Right lung (tissue), 5 donors: ENCODE data around the gene EOLA1. TPM values are rescaled to one million over a fixed set of nuclear protein-coding genes. Genes with fewer than 3 reads are reported as not detected.
"Not testable (repeated sequence)": the region's sequence is repeated elsewhere in the genome, so short reads cannot be mapped to it uniquely, and the experiment has no call there.

Source experiments
- DNase-seq, 2 donors: peaks; one replicate each; pipeline ENCODE4 v3.0.0-alpha.2; 2013
- polyA plus RNA-seq, 5 donors: library from polyadenylated mRNA; unstranded; fragments of 120-200 nt; gene quantifications; one replicate each; pipeline versions ENCODE4 v1.2.1 to v1.2.3, GENCODE V29; 2013; ENCODE audit warnings: inconsistent platforms in 1 of 5, low replicate concordance in 1 of 5; ENCODE audit not compliant: insufficient read length in 5 of 5, insufficient read depth in 1 of 5

EOLA1 gene
- polyA plus RNA-seq, 5 donors, result 15.5 to 21.5 (median 17.8) TPM

DNA sequence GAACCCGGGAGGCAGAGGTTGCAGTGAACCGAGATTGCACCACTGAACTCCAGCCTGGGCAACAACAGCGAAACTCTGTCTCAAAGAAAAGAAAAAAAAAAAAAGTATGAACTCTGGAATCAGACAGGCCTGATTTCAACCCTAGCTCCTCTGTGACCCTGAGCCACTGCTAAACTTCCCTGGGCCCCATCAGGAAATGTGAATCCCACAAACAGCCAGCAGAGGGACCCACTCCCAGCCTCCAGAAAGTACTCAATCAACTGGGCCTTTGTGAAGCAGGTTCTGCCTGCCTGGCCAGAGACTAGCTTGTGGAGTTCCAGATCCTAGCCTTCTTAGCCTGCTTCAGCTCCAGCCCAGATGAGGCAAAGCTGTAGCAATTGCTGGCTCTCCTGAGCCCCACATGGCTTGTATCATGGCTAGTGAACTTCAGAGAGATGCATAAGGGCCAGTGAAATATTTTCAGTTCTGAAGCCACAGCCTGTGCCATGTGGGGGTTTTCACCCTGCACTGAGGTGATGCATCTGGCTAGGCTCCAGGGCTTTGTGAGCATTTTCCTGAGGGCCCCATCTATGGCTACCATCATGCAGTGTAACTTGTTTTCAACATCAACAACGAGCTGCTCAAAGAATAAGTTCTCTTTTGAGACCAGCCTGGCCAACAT is 28.5 kb upstream of the EOLA1 start:
- peak in 1 of 2 donors; percentile 9 for DNase-seq

DNA sequence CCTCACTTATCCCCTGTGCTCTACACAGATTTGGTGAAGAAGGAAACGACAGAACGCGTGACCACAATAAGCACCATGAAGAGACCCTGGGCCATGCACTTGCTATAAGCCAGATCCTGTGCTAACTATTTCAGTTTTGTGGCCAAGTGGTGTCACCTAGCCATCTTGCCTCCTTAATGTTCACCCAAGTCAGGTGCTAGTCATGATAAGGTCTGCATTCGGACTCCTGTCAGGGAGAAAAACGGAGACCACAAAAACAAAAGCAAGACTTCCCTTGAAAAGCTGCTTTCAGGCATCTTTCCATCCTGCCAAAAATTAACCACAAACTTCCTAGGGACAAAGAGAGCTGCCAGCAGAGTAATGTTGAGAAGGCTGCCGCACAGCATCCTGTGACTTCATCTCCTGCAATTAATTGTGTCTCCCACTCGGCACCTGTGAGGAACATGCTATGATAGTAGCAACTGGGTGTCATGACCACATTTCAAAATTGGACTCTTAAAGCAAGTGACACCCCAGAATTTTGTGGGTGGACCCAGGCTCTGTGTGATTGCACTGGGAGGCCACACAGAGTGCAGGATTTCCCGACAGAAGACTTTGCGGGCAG is 26.9 kb upstream of the EOLA1 start:
- no peak for DNase-seq

DNA sequence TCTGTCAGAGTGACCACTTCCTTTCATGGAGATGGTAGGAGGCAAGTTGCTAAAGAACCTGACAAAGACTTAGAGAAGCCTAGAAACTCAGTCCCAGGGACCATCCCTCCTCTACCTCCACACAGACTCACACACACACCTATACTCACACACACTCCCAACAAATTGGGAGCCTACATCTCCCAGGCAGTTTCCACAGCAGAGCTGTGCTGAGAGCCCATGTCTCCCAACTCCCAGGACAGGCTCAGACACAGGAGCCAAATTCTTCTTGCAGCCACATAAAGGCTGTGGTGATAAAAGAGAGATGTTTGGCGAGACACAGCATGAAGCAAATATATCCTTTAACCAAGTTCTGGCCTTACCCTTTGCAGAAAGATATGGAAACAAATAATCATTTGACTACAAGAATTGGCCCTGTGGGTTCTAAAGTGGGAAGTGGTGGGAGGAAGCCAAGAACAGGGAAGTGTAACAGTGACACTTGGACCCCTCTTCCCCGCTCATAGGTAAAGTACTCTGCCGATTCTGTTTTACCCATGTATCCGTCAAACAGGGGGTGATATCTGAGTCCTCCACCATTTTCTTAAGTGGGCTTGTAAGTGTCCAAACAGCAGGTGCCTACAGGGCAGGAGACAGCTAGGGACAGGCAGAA is 24.7 kb upstream of the EOLA1 start:
- no peak for DNase-seq

DNA sequence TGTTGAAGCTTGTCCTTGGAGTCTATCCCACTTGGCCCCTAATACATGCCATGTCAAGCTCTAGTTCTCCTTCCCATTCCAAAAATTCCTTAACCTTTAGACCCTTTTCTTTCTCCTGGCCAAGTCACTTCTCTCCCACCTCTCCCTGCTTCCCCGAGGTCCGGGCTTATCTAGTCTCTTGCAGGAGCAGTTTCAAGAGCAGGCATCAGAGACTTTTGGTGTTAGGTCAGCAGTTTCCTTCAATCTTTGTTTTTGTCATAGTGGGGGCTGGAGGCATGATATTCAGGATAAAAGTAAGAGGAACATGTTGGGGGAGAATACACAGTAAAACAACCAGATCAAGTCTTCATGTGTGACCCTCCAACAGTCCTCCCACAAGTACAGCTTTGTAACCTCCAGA is 24.2 kb upstream of the EOLA1 start:
- no peak for DNase-seq

DNA sequence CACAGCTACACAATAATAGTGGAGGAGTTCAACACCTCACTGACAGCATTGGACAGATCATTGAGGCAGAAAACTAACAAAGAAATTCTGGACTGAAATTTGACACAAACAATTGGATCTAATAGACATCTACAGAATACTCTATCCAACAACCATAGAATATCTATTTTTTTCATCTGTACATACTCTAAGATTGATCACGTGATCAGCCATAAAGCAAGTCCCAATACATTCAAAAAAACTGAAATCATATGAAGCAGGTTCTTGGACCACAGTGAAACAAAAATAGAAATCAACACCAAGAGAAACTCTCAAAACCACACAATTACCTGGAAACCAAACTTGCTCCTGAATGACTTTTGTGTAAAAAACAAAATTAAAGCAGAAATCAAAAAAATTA is 23.5 kb upstream of the EOLA1 start:
- no peak for DNase-seq

DNA sequence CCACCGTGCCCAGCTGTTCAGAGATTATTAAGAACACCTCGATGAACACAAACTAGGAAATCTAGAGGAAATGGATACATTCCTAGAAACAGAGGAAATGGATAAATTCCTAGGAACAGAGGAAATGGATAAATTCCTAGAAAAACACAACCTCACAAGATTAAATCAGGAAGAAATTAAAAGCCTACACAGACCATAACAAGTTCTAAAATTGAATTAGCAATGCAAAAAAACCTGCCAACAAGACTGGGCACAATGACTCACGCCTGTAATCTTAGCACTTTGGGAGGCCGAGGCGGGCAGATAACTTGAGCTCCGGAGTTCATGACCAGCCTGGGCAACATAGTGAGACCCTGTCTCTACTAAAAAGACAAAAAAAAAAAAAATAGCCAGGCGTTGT is 22.6 kb upstream of the EOLA1 start:
- DNase-seq, result no peak

DNA sequence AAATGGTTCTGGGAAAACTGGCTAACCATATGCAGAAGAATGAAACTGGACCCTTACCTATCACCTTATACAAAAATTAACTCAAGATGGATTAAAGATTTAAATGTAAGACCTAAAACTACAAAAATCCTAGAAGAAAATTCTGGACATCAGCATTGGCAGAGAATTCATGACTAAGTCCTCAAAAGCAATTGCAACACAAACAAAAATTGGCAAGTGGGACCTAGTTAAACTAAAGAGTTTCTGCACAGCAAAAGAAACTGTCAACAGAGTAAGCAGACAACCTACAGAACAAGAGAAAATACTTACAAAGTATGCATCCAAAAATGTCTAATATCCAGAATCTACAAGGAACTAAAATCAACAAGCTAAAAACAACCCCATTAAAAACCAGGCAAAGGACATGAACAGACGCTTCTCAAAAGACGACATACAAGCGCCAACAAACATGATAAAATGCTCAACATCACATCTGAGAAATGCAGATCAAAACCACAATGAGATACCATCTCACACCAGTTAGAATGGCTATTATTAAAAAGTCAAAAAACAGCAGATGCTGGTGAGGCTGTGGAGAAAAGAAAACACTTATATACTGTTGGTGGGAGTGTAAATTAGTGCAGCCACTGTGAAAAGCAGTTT is 20.1 kb upstream of the EOLA1 start:
- not testable (repeated sequence) for DNase-seq

DNA sequence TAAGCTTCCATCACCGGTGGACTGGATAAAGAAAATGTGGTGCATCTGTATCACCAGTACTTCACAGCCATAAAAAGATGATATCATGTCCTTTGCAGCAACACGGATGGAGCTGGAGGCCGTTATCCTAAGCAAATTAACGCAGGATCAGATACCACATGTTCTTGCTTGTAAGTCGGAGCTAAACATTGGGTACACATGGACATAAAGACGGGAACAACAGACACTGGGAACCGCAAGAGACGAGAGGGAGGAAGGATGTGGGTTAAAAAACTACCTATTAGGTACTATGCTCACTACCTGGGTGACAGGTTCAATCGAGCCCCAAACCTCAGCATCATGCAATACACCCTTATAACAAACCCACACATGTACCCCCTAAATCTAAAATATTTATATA is 19.4 kb upstream of the EOLA1 start:
- no peak for DNase-seq

DNA sequence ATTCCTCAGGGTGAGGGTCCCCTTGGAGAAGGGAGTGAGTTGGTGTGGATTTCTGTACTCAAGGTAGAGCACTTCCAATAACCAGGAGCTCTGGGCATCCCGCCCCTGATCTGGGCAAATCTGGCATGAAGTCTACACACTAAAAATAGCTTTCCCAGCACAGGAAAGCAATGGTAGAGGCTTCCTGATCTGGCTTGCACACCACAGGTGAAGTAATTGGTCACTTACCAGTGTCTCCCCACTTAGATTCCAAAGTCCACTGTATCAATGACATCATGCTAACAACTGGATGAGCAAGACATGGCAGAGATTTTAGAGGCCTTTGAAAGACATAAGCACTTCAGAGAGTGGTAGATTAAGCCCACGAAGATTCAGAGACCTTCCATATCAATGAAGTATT is 17.9 kb upstream of the EOLA1 start:
- DNase-seq, result no peak

DNA sequence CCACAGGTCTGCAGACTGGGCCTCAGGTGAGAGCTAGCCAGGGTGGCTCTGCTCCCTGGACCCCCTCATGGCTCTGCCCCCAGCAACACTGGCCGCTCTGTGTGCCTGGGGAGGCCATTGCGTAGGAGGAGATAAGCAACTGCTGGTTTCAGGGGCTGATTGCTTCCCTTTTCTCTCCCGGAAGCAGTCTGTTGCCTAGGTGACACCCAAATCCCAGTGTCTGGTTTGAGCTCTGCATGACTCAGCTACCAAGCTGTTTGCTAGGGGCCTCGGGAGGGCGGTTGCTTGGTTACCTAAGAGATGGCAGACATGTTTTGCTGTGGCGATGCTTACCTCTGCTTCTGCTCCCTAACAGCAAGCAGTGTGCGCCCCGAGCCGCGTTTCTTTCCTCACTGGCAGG is 15.4 kb upstream of the EOLA1 start:
- not testable (repeated sequence) for DNase-seq

DNA sequence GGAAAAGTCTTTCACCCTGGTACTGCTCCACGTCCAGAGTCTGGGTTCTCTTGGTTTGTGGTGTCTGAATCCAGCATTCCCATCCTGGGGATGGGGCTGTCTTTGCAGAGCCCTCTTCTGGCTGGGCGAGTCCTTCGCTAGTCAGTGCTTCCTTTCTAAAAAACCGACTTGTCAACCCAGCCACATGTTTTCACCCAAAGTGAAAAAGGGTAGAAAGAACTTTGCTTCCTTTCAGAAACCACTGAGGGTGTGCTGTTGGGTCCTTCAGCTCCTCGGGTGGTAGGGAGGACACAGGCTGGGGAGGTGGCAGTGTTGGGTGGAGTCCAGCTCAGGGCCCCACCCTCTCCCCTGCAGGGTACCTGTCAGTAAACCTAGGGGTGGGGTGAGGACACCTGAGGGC is 14.9 kb upstream of the EOLA1 start:
- DNase-seq, result not testable (repeated sequence)

DNA sequence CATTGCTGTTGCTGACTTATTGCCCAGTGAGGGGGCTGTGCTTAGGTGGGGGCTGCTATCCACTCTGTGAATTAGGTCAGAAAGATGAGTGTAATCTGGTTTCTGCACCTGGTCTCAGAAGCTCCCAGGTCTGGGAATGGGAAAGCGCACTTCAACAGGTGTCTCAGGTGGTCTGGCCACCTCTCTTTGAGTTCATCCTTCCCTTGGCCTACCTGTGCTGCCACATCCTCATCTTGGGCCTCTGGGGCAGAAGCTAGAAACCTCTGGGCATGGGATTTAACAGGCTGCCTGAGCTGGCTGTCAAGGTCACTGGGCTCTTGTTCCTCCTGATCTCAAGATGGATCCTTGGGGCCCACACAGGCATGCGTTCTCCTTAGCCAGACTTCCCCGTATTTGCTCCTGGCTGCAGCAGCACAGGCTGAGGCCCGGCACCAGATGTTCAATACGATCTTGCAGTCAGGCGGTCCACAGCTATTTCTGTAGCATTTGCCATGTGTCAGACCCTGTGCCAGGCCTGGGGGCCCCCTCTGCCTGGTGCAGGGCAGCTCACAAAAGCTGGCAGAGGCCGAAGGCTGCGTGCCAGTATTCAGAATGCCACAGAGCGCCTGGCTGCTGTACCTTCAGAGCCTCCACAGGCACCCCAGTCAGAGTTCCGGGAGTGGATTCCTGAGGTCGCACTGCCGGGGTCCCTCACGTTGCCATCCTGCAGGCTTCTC is 14.3 kb upstream of the EOLA1 start:
- DNase-seq, result not testable (repeated sequence)

DNA sequence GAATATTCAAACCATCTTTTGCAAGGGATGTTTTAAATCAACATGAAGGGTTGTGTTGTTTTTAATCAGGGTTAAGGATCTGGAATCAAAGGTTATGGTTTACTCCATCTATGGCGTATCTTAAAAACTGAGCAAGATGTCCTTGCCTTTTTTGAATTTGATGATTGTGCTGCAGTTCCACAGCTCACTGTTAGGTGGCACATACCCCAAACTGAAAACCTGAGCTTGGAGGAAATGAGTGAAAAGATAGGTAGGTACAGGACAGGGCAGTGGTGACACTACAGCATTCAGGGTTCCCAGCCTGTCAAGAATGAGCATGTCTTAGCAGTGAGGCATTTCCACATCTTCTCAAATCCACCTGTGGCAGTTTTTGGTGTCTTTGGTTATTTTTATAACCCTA is 13.1 kb upstream of the EOLA1 start:
- DNase-seq, result no peak

DNA sequence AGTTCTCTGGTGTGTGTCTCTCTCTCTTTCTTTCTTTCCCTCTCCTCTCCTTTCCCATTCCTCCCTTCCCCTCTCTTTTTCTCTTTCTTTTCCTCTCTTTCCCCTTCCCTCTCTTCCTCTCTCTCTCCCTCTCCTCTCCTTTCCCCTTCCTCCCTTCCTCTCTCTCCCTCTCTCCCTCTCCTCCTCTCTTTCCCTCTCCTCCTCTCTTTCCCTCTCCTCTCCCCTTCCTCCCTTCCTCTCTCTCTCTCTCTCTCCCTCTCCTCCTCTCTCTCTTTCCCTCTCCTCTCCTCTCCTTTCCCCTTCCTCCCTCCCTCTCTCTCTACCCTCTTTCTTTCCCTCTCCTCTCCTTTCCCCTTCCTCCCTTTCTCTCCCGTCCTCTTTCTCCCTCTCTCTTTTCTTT is 12.4 kb upstream of the EOLA1 start:
- no peak for DNase-seq

DNA sequence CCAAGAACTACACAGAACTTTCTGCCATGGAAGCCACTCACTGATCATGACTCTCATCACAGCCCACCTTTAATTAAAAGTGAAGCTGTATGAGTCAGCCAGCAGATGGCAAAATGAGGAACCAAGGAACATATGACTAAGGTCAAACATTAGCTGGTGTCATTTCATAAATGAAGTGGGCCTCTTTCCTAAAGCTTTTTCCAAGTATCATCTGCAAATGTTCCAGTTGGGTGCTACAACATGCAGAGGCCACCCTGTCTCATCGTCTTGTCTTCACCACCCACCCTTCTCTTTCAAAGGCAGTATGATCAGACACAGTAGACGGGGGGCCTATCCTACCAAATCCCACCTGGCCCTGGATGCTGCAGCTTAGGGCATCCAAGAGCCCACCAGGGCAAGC is 9.2 kb upstream of the EOLA1 start:
- DNase-seq, result no peak

DNA sequence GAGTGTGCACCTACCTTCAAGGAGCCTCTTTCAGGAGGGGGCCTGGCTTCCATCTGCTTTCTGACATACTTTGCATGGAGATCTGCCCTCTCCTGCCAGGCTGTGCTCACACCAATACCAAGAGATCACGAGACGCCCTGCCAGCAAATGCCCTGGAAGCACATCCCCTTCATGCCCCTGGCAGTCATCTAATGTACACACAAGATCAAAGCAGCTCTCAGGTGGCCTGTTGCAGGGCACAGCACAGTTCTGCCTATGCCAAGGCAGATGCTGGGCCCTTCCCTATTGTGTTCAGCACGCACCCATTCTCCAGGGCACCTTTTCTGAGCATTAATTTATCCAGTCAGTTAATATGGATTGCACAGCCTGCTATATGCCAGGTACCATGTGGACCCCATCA is 7.9 kb upstream of the EOLA1 start:
- not testable (repeated sequence) for DNase-seq

DNA sequence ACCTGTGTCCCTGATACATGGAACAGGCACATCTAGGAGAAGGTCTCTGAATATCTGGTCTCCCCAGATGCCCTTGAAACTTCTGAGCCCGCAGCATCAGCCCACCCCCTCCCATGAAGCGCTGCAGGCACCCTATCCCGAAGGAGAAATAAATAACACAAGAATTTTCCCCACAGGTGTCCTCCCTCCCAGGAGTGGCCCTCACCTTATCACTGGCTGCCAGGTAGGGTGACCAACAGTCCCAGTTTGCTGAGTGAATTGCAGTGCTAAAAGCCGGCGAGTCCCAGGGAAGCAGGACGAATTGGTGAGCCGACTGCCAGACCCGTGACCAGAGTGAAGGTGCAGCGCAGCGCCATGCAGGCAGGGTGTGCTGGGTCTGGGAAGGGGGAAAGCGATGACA is 6.8 kb upstream of the EOLA1 start:
- DNase-seq, result not testable (repeated sequence)

DNA sequence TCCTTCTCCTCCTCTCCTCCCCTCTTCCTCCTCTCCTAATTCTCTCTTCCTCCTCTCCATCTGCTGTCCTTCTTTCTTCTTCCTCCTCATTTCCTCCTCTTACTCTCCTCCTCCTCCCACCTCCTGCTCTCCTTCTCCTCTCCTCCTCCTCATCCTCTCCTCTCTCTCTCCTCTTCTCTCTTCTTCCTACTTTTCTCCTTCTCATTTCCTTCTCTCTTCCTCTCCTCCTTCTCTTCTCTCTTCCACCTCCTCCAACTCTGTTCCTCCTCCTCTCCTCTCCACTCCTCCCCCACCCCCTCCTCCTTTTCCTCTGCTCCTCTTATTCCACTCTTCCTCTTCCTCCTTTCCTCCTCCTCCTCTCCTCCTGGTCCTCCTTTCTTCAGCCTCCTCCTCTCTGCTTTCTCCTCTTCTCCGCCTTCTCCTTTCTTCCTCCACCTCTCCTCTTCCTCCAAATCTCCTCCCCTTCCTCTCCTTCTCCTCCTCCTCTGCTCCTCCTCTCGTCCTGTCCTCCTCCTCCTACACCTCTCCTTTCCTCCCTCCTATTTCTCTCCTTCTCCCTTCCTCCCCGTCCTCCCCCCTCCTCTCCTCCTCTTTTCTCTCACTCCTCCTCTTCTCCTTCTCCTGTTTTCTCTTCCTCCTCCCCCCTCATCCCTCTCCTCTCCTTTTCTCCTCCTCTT is 5.7 kb upstream of the EOLA1 start:
- not testable (repeated sequence) for DNase-seq

DNA sequence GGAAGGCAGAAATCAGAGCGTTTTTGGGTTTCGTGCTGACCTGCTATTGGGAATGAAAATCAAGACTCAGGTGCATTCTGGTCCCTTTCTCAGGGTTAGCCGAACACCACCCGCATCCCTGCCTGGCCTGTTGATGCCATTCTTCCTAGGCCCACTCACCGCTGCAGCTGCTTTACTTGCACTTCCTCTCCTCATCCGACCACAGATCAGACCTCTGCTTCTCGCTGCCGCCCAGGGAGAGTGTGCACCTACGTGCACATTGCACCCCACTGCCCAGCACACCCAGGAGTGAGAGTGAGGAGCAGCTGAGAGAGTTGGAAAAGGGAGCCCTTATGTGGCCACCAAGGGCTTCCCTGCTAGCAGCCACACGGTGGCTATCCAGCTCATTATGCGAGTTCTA is 3.3 kb upstream of the EOLA1 start:
- DNase-seq, result not testable (repeated sequence)

DNA sequence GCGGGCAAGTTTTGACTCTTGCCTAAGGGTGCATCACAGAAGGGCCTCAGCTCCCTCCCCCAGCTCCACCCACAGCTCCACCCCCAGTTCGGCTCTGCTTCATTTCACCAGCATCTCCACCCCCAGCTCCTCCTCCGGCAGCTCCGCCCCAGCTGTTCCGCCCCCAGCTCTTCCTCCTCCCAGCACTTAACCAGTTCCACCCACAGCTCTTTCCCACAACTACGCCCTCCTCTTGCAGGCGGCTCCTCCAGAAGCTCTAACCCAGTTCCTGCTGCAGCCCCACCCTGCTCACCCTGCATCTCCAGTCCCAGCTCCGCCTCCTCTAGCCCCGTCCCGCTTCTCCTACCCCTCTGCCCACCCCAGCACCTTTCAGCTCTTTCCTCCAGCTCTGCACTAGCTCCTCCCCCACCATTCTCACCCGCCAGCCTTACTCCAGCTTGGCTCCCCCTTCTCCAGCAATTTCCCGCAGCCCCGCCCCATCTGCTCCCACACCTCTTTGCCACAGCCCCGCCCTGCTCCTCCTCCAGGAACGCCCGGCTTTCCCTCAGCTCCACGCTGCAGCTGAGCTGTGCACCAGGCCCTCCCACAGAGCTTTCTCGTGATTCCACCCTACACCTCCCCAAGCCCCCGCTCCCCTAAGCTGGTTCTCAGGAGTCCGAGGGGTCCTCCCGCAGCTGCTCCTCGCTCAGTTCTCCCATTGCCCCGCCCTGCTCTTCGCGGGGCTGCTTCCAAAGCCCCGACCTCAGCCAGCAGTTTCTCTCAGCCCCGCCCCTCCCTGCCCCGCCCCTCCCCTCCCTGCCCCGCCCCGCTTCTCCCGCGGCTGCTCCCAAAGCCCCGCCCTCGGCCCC is 1.3 kb upstream of the EOLA1 start:
- DNase-seq, result peak; percentile 85 to 88
